ENCODE results near the gene FES.

Gene FES

DNA sequence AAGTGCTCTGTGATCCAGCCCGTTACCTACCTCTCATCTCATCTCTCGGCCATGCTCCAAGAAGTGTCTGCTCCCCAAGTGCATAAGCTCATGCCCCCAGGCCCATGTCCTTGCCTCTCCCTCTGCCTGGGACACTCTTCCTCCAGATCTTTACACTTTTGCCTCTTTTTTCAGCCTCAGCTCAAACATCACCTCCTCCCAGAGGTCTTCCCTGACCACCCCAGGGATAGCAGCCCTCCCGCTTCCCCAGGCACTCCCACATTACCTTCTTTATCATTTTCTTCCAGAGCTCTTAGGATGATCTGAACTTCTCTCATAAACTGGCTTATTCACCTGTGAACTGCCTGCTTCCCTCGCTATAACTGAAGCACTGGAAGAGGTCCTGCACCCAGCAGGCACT lies 18.6 kb upstream of the FES start:
- DNase-seq (ENCODE audit: low read depth): no peak
- no peak overlapping the region for H3K4me3 ChIP-seq (ENCODE audit: low read depth, low read length)
- TF ChIP-seq, protein P1, sequence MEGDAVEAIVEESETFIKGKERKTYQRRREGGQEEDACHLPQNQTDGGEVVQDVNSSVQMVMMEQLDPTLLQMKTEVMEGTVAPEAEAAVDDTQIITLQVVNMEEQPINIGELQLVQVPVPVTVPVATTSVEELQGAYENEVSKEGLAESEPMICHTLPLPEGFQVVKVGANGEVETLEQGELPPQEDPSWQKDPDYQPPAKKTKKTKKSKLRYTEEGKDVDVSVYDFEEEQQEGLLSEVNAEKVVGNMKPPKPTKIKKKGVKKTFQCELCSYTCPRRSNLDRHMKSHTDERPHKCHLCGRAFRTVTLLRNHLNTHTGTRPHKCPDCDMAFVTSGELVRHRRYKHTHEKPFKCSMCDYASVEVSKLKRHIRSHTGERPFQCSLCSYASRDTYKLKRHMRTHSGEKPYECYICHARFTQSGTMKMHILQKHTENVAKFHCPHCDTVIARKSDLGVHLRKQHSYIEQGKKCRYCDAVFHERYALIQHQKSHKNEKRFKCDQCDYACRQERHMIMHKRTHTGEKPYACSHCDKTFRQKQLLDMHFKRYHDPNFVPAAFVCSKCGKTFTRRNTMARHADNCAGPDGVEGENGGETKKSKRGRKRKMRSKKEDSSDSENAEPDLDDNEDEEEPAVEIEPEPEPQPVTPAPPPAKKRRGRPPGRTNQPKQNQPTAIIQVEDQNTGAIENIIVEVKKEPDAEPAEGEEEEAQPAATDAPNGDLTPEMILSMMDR (IDR thresholded peaks at IDR 0.05; ENCODE audit: low read depth, low read length, missing control alignments): no peak
- in situ Hi-C loops (cut with HindIII; ENCODE audit: low sequenced_read_pairs): no loop called here

DNA sequence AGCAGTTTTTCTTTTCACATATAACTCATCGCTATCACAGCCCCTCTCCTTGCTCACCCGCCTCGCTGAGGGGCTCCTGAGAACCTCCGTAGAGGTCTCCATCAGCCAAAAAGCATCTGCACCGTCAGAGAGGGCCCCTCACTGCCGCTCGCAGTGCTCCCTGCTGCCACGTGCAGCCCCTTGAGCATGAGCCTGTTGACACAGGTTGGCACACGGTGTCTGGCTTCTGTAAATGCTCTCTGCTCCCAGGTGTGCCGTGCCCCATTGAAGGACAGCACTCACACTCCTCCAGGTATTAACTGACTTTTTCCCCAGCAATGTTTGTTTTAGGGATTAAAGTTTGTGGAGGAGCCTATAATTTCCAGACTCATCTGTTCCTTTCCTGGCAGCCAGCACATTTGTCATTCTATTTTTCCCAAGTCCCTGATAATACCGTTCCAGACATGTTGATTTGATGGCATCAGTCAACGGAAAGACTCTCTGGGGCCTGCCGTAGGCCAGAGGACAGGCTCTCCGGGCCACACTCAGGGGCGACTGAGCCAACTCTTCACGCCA lies 18.1 kb upstream of the FES start:
- TF ChIP-seq, protein P1 (IDR thresholded peaks at IDR 0.05; ENCODE audit: low read depth, low read length, missing control alignments): no peak
- no peak for DNase-seq (ENCODE audit: low read depth)
- H3K4me3 ChIP-seq (ENCODE audit: low read depth, low read length): no peak overlapping the region
- in situ Hi-C loops (cut with HindIII; ENCODE audit: low sequenced_read_pairs): no loop called here

DNA sequence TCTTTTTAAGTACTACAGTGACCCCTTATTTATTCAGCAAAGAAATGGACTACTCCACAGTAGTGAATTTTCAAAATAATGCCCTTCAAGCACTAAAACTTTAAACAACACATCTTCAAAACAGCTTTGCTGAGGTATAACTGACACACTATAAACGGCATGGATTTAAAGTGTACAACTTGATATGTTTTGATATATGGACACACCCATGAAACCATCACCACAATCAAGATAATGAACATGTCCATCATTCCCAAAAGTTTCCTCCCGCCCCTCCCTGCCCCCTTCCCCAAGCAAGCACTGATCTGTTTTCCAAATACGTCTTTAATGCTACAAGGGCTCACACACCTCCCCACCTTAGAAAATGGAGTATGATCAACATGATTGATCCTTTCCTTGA lies 17.5 kb upstream of the FES start:
- TF ChIP-seq, protein P1 (IDR thresholded peaks at IDR 0.05; ENCODE audit: low read depth, low read length, missing control alignments): no peak

DNA sequence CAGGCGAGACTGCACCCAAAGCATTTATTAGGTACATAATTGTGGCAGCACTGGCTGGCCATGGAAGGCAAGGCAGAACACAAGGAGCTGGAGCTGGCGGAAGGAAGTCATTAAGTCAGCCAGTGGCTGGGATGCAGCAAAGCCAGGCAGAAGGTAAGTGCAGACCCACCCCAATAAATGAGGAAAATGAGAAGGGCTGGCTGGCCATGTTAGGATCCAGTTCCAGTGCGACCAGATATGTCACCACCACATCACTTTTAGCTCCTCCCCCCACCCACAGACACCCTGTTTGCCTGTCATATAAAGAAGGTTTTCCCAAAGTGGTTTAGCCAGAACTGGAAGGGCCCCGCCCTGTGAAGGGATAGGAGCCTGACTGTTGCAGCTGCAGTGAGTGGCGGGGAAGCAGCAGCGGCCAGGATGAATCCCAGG lies 16.0 kb upstream of the FES start, which contains the start of gene FURIN:
Gene FURIN, plus strand, starts transcription at position 328 of the 429 bp plus-strand sequence. CDS start 7,153 bp downstream, outside the sequence.
- no peak for DNase-seq (ENCODE audit: low read depth)
- TF ChIP-seq, protein P1 (IDR thresholded peaks at IDR 0.05; ENCODE audit: low read depth, low read length, missing control alignments): no peak
- in situ Hi-C loops (cut with HindIII; ENCODE audit: low sequenced_read_pairs): no loop called here
- no peak within 1 kb of the TSS for H3K4me3 ChIP-seq (ENCODE audit: low read depth, low read length)

More for the DNA sequence above, 17.5 kb upstream of the FES start:
- in situ Hi-C loops (cut with HindIII; ENCODE audit: low sequenced_read_pairs): no loop called here
- DNase-seq (ENCODE audit: low read depth): no peak
- H3K4me3 ChIP-seq (ENCODE audit: low read depth, low read length): no peak overlapping the region

DNA sequence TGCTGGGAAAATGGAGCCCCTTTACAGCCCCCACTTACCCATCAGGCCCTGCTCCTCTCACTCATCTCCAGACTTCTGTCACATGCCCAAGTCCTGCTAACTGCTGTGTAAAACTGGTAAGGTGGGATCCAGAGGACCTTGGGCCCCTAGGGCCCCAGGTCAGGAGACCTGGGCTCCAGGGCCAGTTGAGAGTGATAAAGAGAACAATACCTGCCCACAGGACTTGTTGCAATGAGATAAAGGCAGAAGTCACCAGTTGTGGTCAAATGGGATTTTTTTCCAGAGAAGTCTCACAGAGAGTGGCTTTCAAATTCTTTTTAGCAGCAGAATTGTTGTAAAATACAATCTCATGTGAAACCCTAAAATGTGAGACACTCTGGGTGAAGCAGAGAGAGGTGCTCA lies 15.2 kb upstream of the FES start:
- in situ Hi-C loops (cut with HindIII; ENCODE audit: low sequenced_read_pairs): no loop called here
- no peak overlapping the region for H3K4me3 ChIP-seq (ENCODE audit: low read depth, low read length)
- DNase-seq (ENCODE audit: low read depth): no peak
- TF ChIP-seq, protein P1 (IDR thresholded peaks at IDR 0.05; ENCODE audit: low read depth, low read length, missing control alignments): no peak

DNA sequence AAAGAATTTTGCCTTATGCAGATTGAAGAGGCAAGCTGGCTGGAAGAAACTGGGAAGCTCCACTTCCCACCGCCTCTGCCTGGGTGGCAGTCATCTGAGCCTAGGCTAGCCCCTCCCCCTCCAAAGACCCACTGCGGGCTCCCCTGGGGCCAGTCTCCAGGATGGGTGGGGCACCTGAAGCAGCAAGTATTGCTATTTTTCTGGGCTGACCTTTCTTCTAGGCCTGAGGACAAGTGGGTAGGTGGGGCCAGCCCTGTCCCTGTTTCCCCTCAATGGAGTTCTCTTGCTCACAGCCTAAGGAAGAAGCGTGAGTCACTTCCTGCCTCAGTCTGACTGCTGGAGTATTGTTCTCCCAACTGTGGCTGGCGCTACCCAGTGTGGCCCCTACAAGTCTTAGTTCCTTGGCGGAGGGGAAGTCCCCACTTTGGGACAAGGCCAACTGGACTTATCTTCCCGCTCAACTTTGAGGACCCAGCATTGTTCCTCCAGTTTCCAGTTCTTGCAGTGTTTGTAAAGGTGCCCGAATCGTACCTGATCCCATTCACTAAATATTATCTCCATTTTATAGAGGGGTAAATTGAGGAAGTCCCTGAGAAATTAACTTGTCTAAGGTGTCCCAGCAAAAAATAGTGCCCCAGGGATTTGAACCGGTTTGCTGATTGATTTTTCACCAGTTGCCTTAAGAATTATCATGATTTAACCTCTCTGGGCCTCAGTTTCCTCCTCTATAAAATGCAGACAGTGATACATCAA lies 14.5 kb upstream of the FES start:
- H3K4me3 ChIP-seq (ENCODE audit: low read depth, low read length): no peak overlapping the region
- TF ChIP-seq, protein P1 (IDR thresholded peaks at IDR 0.05; ENCODE audit: low read depth, low read length, missing control alignments): no peak
- in situ Hi-C loops (cut with HindIII; ENCODE audit: low sequenced_read_pairs): no loop called here
- no peak for DNase-seq (ENCODE audit: low read depth)
